Esophagus muscularis mucosa (tissue), 4 donors: Measurements from ENCODE around the gene PLIN3.

Experiments
- EP300 ChIP-seq: sonication (generic); formaldehyde crosslinking; IDR thresholded peaks from one replicate; pipeline ENCODE4 v1.6.1; 2017; ENCODE audit warnings: antibody characterized with exemption
- POLR2A ChIP-seq: fragments of 450-650 bp; IDR thresholded peaks from one replicate; pipeline ENCODE4 v1.6.1; 2017; ENCODE audit warnings: antibody characterized with exemption, moderate library complexity, mild to moderate bottlenecking, low read depth
- POLR2AphosphoS5 ChIP-seq, 2 donors: sonication (generic); formaldehyde crosslinking; IDR thresholded peaks; one replicate each; pipeline ENCODE4 v1.6.1; 2017; ENCODE audit warnings: antibody characterized with exemption in 2 of 2
- TF ChIP-seq, protein P1 (sequence below), 3 experiments: fragments of 200-600 bp in 2 of 3; fragments of 450-650 bp in 1 of 3; sonication (generic) in 2 of 3; IDR thresholded peaks; one replicate each; pipeline ENCODE4 v1.5.1; 2017 to 2019; ENCODE audit warnings: antibody characterized with exemption in 3 of 3, mild to moderate bottlenecking in 2 of 3, moderate library complexity in 1 of 3

DNA sequence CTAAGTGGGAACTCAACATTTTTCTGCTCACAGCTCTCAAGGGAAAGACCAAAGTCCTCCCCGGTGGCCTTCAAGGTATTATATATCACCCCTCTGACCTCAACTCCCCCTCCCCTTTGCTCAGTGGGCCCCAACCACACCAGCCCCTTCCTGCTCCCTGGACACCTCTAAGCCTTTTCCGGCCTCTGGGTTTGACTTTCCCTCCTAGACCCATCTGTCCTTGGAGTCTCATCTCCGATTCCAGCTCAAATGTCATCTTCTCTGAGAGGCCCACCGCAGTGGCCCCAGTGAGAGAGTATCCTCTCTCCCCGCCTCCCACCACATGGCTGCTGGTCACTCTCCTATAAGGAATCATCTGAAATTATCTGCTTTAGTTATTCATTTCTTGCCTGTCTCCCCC lies 40.9 kb upstream of the PLIN3 start:
- no peak for TF ChIP-seq POLR2A
- no peak for TF ChIP-seq POLR2AphosphoS5 (IDR thresholded peaks at IDR 0.05)
- TF ChIP-seq, protein P1, sequence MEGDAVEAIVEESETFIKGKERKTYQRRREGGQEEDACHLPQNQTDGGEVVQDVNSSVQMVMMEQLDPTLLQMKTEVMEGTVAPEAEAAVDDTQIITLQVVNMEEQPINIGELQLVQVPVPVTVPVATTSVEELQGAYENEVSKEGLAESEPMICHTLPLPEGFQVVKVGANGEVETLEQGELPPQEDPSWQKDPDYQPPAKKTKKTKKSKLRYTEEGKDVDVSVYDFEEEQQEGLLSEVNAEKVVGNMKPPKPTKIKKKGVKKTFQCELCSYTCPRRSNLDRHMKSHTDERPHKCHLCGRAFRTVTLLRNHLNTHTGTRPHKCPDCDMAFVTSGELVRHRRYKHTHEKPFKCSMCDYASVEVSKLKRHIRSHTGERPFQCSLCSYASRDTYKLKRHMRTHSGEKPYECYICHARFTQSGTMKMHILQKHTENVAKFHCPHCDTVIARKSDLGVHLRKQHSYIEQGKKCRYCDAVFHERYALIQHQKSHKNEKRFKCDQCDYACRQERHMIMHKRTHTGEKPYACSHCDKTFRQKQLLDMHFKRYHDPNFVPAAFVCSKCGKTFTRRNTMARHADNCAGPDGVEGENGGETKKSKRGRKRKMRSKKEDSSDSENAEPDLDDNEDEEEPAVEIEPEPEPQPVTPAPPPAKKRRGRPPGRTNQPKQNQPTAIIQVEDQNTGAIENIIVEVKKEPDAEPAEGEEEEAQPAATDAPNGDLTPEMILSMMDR (IDR thresholded peaks at IDR 0.05), result no peak
- TF ChIP-seq EP300, result no peak
